GM19324 (cell line): ENCODE results near the gene SLC25A39.

ENCODE experiments used
- ATAC-seq: cut with Tn5 transposase; IDR thresholded peaks from one replicate; pipeline ENCODE4 v1.9.1; 2021; ENCODE audit warnings: mild to moderate bottlenecking, moderate library complexity; ENCODE audit not compliant: unreplicated experiment, low FRiP score

Gene SLC25A39

GRCh38 chr17:44280392-44280937 is 44.2 kb downstream of the SLC25A39 start:
- ATAC-seq, result no peak

GRCh38 chr17:44279666-44280391 is 44.8 kb downstream of the SLC25A39 start:
- peak; percentile 57 for ATAC-seq

- no peak for ATAC-seq
These were observed 45.3 kb downstream of the SLC25A39 start for GRCh38 chr17:44279346-44279665.

GRCh38 chr17:44277976-44278375 is 46.6 kb downstream of the SLC25A39 start:
- no peak for ATAC-seq

- ATAC-seq, result no peak
These were observed 51.0 kb downstream of the SLC25A39 start for GRCh38 chr17:44273607-44274006.

GRCh38 chr17:44272954-44273353 is 51.7 kb downstream of the SLC25A39 start:
- ATAC-seq, result no peak

GRCh38 chr17:44272321-44272951 is 52.2 kb downstream of the SLC25A39 start:
- ATAC-seq, result no peak
